ENCODE results near the gene OR4K5. TPM values are rescaled to one million over a fixed set of nuclear protein-coding genes. Genes with fewer than 3 reads are reported as not detected.

The OR4K5 gene
- total RNA-seq (2014; rRNA removed; shearing (Covaris generic)), result not detected in 2 replicates

- no peaks in the 10 kb centered on the region for H3K27me3 ChIP-seq (replicated peaks)
- no peak for DNase-seq (ENCODE audit: low read depth in 1 of 2, low spot score in 2 of 2)
- H3K4me3 ChIP-seq, result no peak within 1 kb of the TSS
- no peaks in the 10 kb centered on the region for H3K9me3 ChIP-seq (replicated peaks)
- H3K36me3 ChIP-seq, result no peaks in the 10 kb centered on the region
- no peaks in the 10 kb centered on the region for H3K4me1 ChIP-seq (replicated peaks)
- no peak within 1 kb of the TSS for H3K27ac ChIP-seq
These were observed at the start of gene OR4K5 for GRCh38 chr14:19920021-19920657. OR4K5 (plus strand) TSS chr14:19920607; CDS start chr14:19920607, 0 bp downstream.

- 0 out of 2 replicates have a peak, but pooled peaks cover 2% of the 10 kb centered on the region for H3K27me3 ChIP-seq (replicated peaks)
- no peak overlapping the region for H3K27ac ChIP-seq
- DNase-seq (ENCODE audit: low read depth in 1 of 2, low spot score in 2 of 2), result no peak
- no peak overlapping the region for H3K4me3 ChIP-seq
- no peaks in the 10 kb centered on the region for H3K9me3 ChIP-seq (replicated peaks)
- H3K4me1 ChIP-seq (replicated peaks), result no peaks in the 10 kb centered on the region
- no peaks in the 10 kb centered on the region for H3K36me3 ChIP-seq
These were observed 47.2 kb upstream of the OR4K5 start for GRCh38 chr14:19873178-19873577.

- H3K27me3 ChIP-seq (replicated peaks), result 0 out of 2 replicates have a peak, but pooled peaks cover 2% of the 10 kb centered on the region
- H3K4me1 ChIP-seq (replicated peaks), result no peaks in the 10 kb centered on the region
- no peak for DNase-seq (ENCODE audit: low read depth in 1 of 2, low spot score in 2 of 2)
- no peak within 1 kb of the TSS for H3K4me3 ChIP-seq
- H3K36me3 ChIP-seq, result no peaks in the 10 kb centered on the region
- no peak within 1 kb of the TSS for H3K27ac ChIP-seq
- H3K9me3 ChIP-seq (replicated peaks), result no peaks in the 10 kb centered on the region
These were observed 45.6 kb upstream of the OR4K5 start, which contains the start of gene OR4K2 for GRCh38 chr14:19874842-19875241. OR4K2 (plus strand) TSS chr14:19875142; CDS start chr14:19876268, 1,126 bp downstream.

GRCh38 chr14:19878029-19878642 is 42.3 kb upstream of the OR4K5 start:
- DNase-seq (ENCODE audit: low read depth in 1 of 2, low spot score in 2 of 2), result no peak
- Histone ChIP-seq H3K27me3 (replicated peaks) (0 out of 2 replicates have a peak, but pooled peaks cover 2% of the 10 kb centered on the region), H3K27ac (no peak overlapping the region), H3K9me3 (replicated peaks) (no peaks in the 10 kb centered on the region), H3K4me3 (no peak overlapping the region), H3K4me1 (replicated peaks) (no peaks in the 10 kb centered on the region), H3K36me3 (no peaks in the 10 kb centered on the region)

- no peak overlapping the region for H3K4me3 ChIP-seq
- H3K9me3 ChIP-seq (replicated peaks), result no peaks in the 10 kb centered on the region
- H3K27ac ChIP-seq, result no peak overlapping the region
- no peaks in the 10 kb centered on the region for H3K27me3 ChIP-seq (replicated peaks)
- DNase-seq (ENCODE audit: low read depth in 1 of 2, low spot score in 2 of 2), result no peak
- H3K4me1 ChIP-seq (replicated peaks), result no peaks in the 10 kb centered on the region
- H3K36me3 ChIP-seq, result no peaks in the 10 kb centered on the region
These were observed 25.1 kb upstream of the OR4K5 start for GRCh38 chr14:19895282-19895681.

GRCh38 chr14:19900999-19901398 is 19.4 kb upstream of the OR4K5 start:
- H3K27me3 ChIP-seq (replicated peaks), result no peaks in the 10 kb centered on the region
- H3K4me1 ChIP-seq (replicated peaks), result no peaks in the 10 kb centered on the region
- no peak overlapping the region for H3K27ac ChIP-seq
- H3K9me3 ChIP-seq (replicated peaks), result no peaks in the 10 kb centered on the region
- H3K36me3 ChIP-seq, result no peaks in the 10 kb centered on the region
- no peak overlapping the region for H3K4me3 ChIP-seq
- DNase-seq (ENCODE audit: low read depth in 1 of 2, low spot score in 2 of 2), result no peak

GRCh38 chr14:19902409-19902808 is 18.0 kb upstream of the OR4K5 start:
- Histone ChIP-seq H3K27ac (no peak overlapping the region), H3K36me3 (no peaks in the 10 kb centered on the region), H3K4me1 (replicated peaks) (no peaks in the 10 kb centered on the region), H3K4me3 (no peak overlapping the region), H3K27me3 (replicated peaks) (no peaks in the 10 kb centered on the region), H3K9me3 (replicated peaks) (no peaks in the 10 kb centered on the region)
- DNase-seq (ENCODE audit: low read depth in 1 of 2, low spot score in 2 of 2), result no peak

GRCh38 chr14:19906665-19907064 is 13.7 kb upstream of the OR4K5 start:
- Histone ChIP-seq H3K9me3 (replicated peaks) (no peaks in the 10 kb centered on the region), H3K4me1 (replicated peaks) (no peaks in the 10 kb centered on the region), H3K27ac (no peak overlapping the region), H3K27me3 (replicated peaks) (no peaks in the 10 kb centered on the region), H3K4me3 (no peak overlapping the region), H3K36me3 (no peaks in the 10 kb centered on the region)
- no peak for DNase-seq (ENCODE audit: low read depth in 1 of 2, low spot score in 2 of 2)

GRCh38 chr14:19911114-19911513 is 9.3 kb upstream of the OR4K5 start:
- no peak for DNase-seq (ENCODE audit: low read depth in 1 of 2, low spot score in 2 of 2)
- Histone ChIP-seq H3K36me3 (no peaks in the 10 kb centered on the region), H3K9me3 (replicated peaks) (no peaks in the 10 kb centered on the region), H3K27ac (no peak overlapping the region), H3K4me1 (replicated peaks) (no peaks in the 10 kb centered on the region), H3K27me3 (replicated peaks) (no peaks in the 10 kb centered on the region), H3K4me3 (no peak overlapping the region)

GRCh38 chr14:19917243-19917642 is 3.2 kb upstream of the OR4K5 start:
- DNase-seq (ENCODE audit: low read depth in 1 of 2, low spot score in 2 of 2), result no peak
- Histone ChIP-seq H3K27ac (no peak overlapping the region), H3K4me1 (replicated peaks) (no peaks in the 10 kb centered on the region), H3K4me3 (no peak overlapping the region), H3K36me3 (no peaks in the 10 kb centered on the region), H3K27me3 (replicated peaks) (no peaks in the 10 kb centered on the region), H3K9me3 (replicated peaks) (no peaks in the 10 kb centered on the region)

GRCh38 chr14:19917955-19918518 is 2.4 kb upstream of the OR4K5 start:
- no peak overlapping the region for H3K4me3 ChIP-seq
- H3K27ac ChIP-seq, result no peak overlapping the region
- no peak for DNase-seq (ENCODE audit: low read depth in 1 of 2, low spot score in 2 of 2)
- no peaks in the 10 kb centered on the region for H3K4me1 ChIP-seq (replicated peaks)
- H3K36me3 ChIP-seq, result no peaks in the 10 kb centered on the region
- H3K9me3 ChIP-seq (replicated peaks), result no peaks in the 10 kb centered on the region
- H3K27me3 ChIP-seq (replicated peaks), result no peaks in the 10 kb centered on the region

GRCh38 chr14:19918553-19919264 is 1.7 kb upstream of the OR4K5 start:
- H3K4me3 ChIP-seq, result no peak overlapping the region
- H3K27ac ChIP-seq, result no peak overlapping the region
- no peaks in the 10 kb centered on the region for H3K36me3 ChIP-seq
- H3K27me3 ChIP-seq (replicated peaks), result no peaks in the 10 kb centered on the region
- H3K9me3 ChIP-seq (replicated peaks), result no peaks in the 10 kb centered on the region
- no peak for DNase-seq (ENCODE audit: low read depth in 1 of 2, low spot score in 2 of 2)
- H3K4me1 ChIP-seq (replicated peaks), result no peaks in the 10 kb centered on the region

- H3K4me1 ChIP-seq (replicated peaks), result no peaks in the 10 kb centered on the region
- H3K9me3 ChIP-seq (replicated peaks), result no peaks in the 10 kb centered on the region
- DNase-seq (ENCODE audit: low read depth in 1 of 2, low spot score in 2 of 2), result no peak
These were observed 10.2 kb downstream of the OR4K5 start, which contains the start of gene OR4K1 for GRCh38 chr14:19930617-19931016. OR4K1 (plus strand) TSS chr14:19930917; CDS start chr14:19935667, 4,750 bp downstream.

GRCh38 chr14:19941668-19942067 is 21.3 kb downstream of the OR4K5 start:
- Histone ChIP-seq H3K9me3 (replicated peaks) (no peaks in the 10 kb centered on the region), H3K4me3 (no peak overlapping the region), H3K36me3 (no peaks in the 10 kb centered on the region), H3K27ac (no peak overlapping the region), H3K27me3 (replicated peaks) (no peaks in the 10 kb centered on the region), H3K4me1 (replicated peaks) (no peaks in the 10 kb centered on the region)
- DNase-seq (ENCODE audit: low read depth in 1 of 2, low spot score in 2 of 2), result no peak

More at GRCh38 chr14:19930617-19931016, 10.2 kb downstream of the OR4K5 start, which contains the start of gene OR4K1:
- Histone ChIP-seq H3K36me3 (no peaks in the 10 kb centered on the region), H3K27me3 (replicated peaks) (no peaks in the 10 kb centered on the region), H3K27ac (no peak within 1 kb of the TSS), H3K4me3 (no peak within 1 kb of the TSS)

All from SJSA1 (cell line).